Activated T-cell treated with anti-CD3 and anti-CD28 coated beads, Interleukin-2, amount 50 U/mL, for 4 hours (primary cell): ENCODE data around the gene KIDINS220. TPM values are rescaled to one million over a fixed set of nuclear protein-coding genes. Genes with fewer than 3 reads are reported as not detected.

Source experiments
- ATAC-seq, 2 donors: fragments of 200-7000 bp; cut with Tn5 transposase; one replicate each; pipeline ENCODE4 v1.10.0; 2021
- DNase-seq: peaks from one replicate; pipeline ENCODE4 v3.0.0-alpha.2; 2020
- H3K27me3 Mint-ChIP-seq: one replicate; pipeline ENCODE4 v1.8.0; 2021; ENCODE audit warnings: low read depth, mixed read lengths
- H3K36me3 Mint-ChIP-seq: one replicate; pipeline ENCODE4 v1.8.0; 2022; ENCODE audit warnings: mixed read lengths; ENCODE audit not compliant: insufficient read depth
- H3K4me1 Mint-ChIP-seq: one replicate; pipeline ENCODE4 v1.8.0; 2021; ENCODE audit warnings: low read depth, mixed read lengths
- H3K4me3 Mint-ChIP-seq: one replicate; pipeline ENCODE4 v1.8.0; 2021; ENCODE audit warnings: mild to moderate bottlenecking, moderate library complexity, mixed read lengths
- H3K9me3 Mint-ChIP-seq: one replicate; pipeline ENCODE4 v1.8.0; 2021; ENCODE audit warnings: mixed read lengths
- total RNA-seq, 3 donors: library from RNA; stranded (reverse); gene quantifications; one replicate each; pipeline ENCODE4 v1.2.1, GENCODE V29; 2021

The KIDINS220 gene
- total RNA-seq, 3 donors from 2014 or later: 23.2 to 29.6 (median 27.4) TPM

DNA sequence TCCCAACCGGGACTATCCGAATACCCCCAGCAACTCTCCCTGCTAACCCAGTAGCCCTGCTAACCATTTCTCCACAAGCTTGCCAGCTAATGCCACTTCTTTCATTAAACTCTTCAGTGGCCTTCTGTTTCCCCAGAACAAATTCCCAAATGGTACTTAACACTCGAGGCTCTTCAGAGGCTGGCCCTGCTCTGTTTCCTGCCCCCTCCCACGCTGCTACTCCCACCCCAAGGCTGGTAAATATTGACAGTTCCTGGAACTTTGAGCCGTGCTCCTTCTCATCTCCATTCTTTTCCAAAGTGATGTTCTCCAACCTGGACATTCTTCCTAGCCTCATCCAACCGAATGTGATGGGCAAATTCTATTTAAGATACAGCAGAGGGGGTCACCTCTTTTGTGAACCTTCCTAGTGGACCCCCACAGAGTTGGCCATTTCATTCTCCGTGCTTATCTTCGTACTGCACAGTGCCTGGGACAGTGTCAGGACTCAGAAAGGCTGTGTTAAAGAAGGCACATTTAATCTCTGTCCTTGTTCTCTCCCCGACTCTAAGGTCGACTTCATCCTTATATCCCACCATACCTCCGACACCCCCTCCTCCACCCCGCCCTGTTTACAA lies 3.2 kb upstream of the KIDINS220 start:
- DNase-seq: no peak
- ATAC-seq: no peak
- Mint-ChIP-seq H3K4me1 (peaks cover 14% of the 10 kb centered on the region), H3K36me3 (no peaks in the 10 kb centered on the region), H3K4me3 (no peak overlapping the region), H3K9me3 (no peaks in the 10 kb centered on the region), H3K27me3 (peaks cover 4% of the 10 kb centered on the region)

DNA sequence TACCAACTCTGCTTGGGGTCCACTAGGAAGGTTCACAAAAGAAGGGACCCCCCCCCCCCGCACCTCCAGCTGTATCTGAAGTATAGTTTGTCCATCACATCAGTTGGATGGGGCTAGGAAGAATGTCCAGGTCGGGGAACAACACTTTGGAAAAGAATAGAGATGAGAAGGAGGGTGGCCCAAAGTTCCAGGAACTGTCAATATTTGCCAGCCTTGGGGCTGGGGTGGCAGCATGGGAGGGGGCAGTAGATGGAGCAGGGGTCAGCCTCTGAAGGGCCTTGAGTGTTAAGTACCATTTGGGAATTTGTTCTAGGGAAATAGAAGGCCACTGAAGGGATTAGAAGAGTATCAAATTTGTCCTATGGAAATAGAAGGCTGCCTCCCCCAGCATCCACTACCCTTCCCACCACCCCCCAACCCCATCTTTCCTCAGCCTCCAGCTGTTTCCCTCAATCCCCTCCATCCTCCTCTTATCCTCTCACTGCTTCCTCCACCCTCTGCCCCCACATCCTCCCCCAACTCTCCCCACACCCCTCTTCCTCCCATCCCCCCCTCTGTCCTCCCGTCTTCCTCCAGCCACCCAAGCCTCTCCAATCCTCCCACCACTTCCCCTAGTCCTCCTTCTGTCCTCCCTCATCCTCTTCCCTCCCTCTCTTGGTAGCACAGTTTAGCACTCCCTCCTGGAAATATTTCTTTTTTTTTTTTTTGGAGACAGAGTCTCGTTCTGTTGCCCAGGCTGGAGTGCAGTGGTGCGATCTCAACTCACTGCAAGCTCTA lies 2.0 kb upstream of the KIDINS220 start:
- DNase-seq: no peak
- H3K4me1 Mint-ChIP-seq: peaks cover 24% of the 10 kb centered on the region
- no peaks in the 10 kb centered on the region for H3K36me3 Mint-ChIP-seq
- no peak for ATAC-seq
- H3K4me3 Mint-ChIP-seq: no peak overlapping the region
- H3K27me3 Mint-ChIP-seq: no peaks in the 10 kb centered on the region
- H3K9me3 Mint-ChIP-seq: no peaks in the 10 kb centered on the region

DNA sequence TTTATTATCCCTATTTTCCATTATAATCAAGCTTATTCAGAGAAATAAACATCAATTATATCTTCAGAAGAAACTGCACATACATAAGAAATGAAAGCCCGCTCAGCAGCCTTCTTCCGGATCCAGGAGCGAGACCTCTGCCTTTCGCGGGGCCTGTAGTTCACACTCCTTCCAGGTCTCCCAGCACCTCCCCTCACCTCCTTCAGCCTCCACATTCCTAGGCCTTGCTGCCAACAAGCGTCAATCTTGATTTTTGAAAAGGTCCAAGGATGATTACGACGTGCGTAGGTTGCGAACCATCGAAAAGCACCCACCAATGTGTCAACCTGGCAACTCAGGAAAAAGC lies 355 bp upstream of the KIDINS220 start:
- peaks cover 2% of the 10 kb centered on the region for H3K36me3 Mint-ChIP-seq
- H3K4me3 Mint-ChIP-seq: peak overlapping the region; percentile 99
- no peaks in the 10 kb centered on the region for H3K9me3 Mint-ChIP-seq
- H3K4me1 Mint-ChIP-seq: peaks cover 35% of the 10 kb centered on the region
- no peak for DNase-seq
- peak in 1 of 2 donors; percentile 3 for ATAC-seq
- no peaks in the 10 kb centered on the region for H3K27me3 Mint-ChIP-seq

DNA sequence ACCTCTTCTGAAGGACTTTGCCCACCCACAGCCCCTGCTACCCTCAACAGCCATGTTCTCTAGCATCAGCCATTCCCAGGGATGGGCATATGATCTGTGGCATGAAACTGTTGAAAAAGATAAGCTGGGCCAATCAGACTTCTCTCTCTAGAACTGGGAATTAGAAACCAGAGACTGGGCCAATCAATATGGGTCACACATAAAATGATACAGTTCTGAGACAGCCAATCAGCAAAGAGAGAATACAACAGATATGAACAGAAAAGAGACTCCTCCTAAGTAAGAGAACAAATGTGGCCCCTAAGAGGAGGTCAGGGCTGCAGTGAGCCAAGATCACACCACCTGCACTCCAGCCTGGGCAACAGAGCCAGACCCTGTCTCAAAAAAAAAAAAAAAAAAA lies 2.1 kb downstream of the KIDINS220 start:
- H3K27me3 Mint-ChIP-seq: no peaks in the 10 kb centered on the region
- peaks cover 56% of the 10 kb centered on the region for H3K4me1 Mint-ChIP-seq
- no peak for ATAC-seq
- no peak for DNase-seq
- peak overlapping the region; percentile 99 for H3K4me3 Mint-ChIP-seq
- H3K36me3 Mint-ChIP-seq: peaks cover 11% of the 10 kb centered on the region
- no peaks in the 10 kb centered on the region for H3K9me3 Mint-ChIP-seq

DNA sequence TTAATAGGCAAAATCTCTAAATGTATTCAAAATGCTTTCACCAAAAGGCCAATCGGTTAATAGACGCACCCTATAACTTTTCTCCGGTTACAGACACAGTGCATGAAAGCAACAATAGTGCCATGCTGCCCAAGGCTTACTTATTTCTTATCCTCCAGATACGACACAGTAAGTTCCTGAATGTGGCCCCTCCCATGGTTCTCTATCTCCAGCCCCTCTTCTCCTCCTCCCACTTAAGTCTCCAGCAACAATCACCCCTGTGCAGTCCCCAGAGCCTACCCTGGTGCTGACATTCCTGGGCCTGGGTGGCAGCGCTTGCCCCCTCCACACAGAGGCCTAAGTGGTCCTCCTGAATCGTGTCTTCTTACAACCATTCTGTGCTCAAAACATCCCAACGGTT lies 3.6 kb downstream of the KIDINS220 start:
- no peak for ATAC-seq
- Mint-ChIP-seq H3K9me3 (no peaks in the 10 kb centered on the region), H3K27me3 (no peaks in the 10 kb centered on the region), H3K4me3 (no peak overlapping the region), H3K36me3 (peaks cover 12% of the 10 kb centered on the region), H3K4me1 (peaks cover 64% of the 10 kb centered on the region)
- DNase-seq: no peak

DNA sequence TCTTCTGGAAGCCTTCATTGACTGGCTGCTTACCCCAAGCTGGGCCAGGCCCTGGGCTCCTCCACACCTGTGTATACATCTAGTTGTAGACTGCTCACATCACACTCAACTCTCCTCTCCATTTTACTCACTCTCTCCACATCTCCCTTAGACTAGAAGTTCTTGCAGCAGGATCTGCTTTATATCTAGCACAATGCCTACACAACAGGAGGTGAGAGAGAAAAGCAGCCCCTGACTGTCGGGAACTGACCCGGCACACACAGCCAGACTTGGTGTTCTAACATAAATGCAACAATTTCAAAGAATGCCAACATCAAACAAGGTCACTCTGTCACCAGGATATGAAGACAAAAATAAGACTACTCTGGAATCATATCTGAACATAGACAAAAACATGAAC lies 5.9 kb downstream of the KIDINS220 start:
- DNase-seq (no peak), ATAC-seq (no peak)
- H3K4me1 Mint-ChIP-seq: peaks cover 68% of the 10 kb centered on the region
- H3K27me3 Mint-ChIP-seq: no peaks in the 10 kb centered on the region
- no peak overlapping the region for H3K4me3 Mint-ChIP-seq
- H3K9me3 Mint-ChIP-seq: no peaks in the 10 kb centered on the region
- H3K36me3 Mint-ChIP-seq: peaks cover 23% of the 10 kb centered on the region

DNA sequence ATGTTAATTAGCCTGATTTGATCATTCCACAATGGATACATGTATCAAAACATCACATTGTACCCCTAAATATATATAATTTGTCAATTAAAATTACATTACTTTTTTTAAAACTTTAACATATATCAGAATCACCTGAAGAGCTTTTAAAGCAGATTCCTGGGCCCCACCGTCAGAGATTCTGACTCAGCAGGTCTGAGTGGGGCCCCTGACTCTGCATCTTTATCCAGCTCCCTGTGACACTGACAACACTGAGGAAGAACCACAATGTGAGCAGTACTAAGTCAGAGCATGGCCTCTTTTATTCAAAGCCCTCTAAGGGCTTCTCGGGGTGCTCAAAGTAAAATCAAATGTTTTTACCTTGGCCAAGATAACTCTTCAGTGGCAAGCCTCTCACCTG lies 9.7 kb downstream of the KIDINS220 start:
- Mint-ChIP-seq H3K4me3 (no peak overlapping the region), H3K27me3 (no peaks in the 10 kb centered on the region), H3K9me3 (no peaks in the 10 kb centered on the region), H3K4me1 (peaks cover 38% of the 10 kb centered on the region), H3K36me3 (peaks cover 31% of the 10 kb centered on the region)
- ATAC-seq (no peak), DNase-seq (no peak)

DNA sequence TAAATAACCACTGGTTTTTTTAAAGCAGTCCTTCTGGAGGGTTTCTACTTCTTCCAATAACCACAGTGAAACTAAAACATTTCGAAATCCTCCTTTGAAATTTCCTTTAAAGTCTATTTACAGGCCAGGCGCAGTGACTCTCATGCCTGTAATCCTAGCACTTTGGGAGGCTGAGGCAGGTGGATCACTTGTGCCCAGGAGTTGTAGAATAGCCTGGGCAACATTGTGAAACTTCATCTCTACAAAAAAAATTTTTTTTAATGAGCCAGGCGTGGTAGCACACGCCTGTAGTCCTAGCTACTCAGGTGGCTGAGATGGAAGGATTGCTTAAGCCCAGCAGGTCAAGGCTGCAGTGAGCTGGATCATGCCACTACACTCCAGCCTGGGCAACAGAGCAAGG lies 15.2 kb downstream of the KIDINS220 start:
- H3K36me3 Mint-ChIP-seq: peaks cover 32% of the 10 kb centered on the region
- no peaks in the 10 kb centered on the region for H3K9me3 Mint-ChIP-seq
- no peak overlapping the region for H3K4me3 Mint-ChIP-seq
- ATAC-seq: no peak
- H3K4me1 Mint-ChIP-seq: no peaks in the 10 kb centered on the region
- H3K27me3 Mint-ChIP-seq: no peaks in the 10 kb centered on the region
- DNase-seq: no peak

DNA sequence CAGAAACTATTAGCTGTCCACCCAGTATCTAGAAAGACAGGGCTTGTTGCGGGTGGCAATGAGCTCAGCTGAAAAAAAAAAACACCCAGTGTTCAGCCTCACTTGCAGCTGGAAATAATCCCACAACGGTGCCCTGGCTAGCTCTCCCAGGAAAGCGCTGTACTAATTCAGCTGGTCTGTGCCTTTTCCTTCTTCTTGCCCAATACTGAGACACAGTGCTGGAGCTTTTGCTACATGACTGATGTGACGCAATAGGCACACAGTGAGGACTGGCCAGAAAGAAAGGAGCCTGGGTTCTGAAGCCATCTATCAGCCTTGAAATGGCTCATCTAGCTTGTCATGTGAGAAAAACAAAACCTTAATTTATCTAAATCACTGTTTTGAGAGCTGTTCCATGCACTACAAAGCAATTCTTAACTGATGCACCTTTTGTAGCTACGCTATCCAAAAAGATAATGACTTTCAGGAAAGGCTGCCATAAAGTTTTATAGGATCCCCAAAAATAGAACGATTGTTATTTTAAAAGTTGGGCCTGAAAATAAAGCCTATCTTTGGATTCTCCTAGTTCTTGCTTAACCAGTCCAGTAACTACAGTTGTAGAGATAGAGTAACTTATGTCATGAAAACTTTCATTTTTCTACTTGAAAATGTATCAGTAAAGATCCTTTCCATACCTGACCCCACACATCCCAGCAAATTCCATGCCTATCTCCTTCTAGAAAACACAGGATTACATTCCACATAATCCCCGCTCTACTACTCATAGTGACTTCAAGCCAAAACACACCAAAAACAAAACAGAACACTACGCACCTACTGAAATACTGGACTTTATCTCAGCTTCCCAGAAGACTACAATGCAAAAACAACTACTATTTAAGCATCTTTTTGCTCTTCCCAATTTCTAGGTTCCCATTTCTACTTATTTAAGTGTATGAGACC lies 15.9 kb downstream of the KIDINS220 start:
- DNase-seq (no peak), ATAC-seq (no peak)
- Mint-ChIP-seq H3K4me3 (no peak overlapping the region), H3K4me1 (no peaks in the 10 kb centered on the region), H3K27me3 (no peaks in the 10 kb centered on the region), H3K36me3 (peaks cover 34% of the 10 kb centered on the region), H3K9me3 (no peaks in the 10 kb centered on the region)

DNA sequence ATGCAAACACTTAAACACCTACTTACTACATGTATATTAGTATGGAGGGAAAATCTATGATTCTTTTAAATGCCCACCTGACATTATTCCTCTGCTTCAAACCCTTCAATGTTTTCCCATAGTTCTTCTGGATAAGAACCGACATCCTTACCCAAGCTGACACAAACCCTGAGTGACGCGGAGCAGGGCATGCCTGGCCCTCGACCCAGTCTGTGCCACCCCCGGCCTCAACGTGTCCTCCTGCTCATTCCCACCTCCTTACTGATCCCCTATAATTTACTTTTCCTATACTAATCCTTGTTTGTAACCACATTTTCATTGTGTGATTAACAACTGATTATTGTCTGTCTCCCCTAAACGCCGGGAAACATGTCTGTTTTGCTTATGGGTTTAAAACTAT lies 17.5 kb downstream of the KIDINS220 start:
- Mint-ChIP-seq H3K27me3 (no peaks in the 10 kb centered on the region), H3K4me3 (no peak overlapping the region), H3K36me3 (peaks cover 33% of the 10 kb centered on the region), H3K9me3 (no peaks in the 10 kb centered on the region), H3K4me1 (no peaks in the 10 kb centered on the region)
- ATAC-seq: no peak
- DNase-seq: no peak

DNA sequence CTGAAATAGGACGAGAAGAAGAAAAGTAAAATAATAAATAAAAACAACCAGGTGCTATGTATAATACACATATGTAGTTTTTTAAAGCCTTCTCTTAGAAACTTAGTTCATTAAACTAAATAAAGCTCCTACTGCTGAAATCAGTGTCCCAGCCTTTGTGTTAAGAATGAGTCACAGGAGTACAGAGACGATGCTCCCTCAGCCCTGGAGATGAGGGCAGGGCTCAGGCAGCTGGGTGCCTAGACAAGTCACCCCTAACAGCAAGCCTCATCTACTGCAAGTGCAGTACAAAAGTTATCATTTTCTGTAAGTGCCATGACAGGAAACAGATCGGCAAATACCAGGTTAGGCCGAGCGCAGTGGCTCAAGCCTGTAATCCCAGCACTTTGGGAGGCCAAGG lies 18.2 kb downstream of the KIDINS220 start:
- H3K36me3 Mint-ChIP-seq: peaks cover 30% of the 10 kb centered on the region
- ATAC-seq: no peak
- no peak overlapping the region for H3K4me3 Mint-ChIP-seq
- H3K4me1 Mint-ChIP-seq: no peaks in the 10 kb centered on the region
- no peaks in the 10 kb centered on the region for H3K9me3 Mint-ChIP-seq
- no peak for DNase-seq
- H3K27me3 Mint-ChIP-seq: no peaks in the 10 kb centered on the region

DNA sequence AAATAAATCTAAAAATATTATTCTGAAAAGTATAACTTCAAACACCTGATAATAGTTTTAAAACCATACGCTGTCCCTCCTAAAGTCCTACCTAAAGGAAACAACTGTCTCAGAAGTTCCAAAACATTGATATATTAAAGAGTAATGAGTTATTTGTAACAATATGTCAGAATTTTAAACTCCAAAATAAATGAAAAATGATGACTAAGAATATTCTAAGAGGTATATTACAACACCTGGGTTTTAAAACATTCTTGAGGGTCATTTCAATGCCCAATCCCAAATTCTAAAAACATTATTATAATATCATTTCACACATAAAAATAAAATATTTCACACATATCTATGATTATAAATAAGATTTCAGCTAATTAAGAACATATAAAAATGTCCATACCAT lies 20.2 kb downstream of the KIDINS220 start:
- Mint-ChIP-seq H3K9me3 (no peaks in the 10 kb centered on the region), H3K4me1 (no peaks in the 10 kb centered on the region), H3K36me3 (peaks cover 36% of the 10 kb centered on the region), H3K4me3 (no peak overlapping the region), H3K27me3 (no peaks in the 10 kb centered on the region)
- DNase-seq (no peak), ATAC-seq (no peak)

DNA sequence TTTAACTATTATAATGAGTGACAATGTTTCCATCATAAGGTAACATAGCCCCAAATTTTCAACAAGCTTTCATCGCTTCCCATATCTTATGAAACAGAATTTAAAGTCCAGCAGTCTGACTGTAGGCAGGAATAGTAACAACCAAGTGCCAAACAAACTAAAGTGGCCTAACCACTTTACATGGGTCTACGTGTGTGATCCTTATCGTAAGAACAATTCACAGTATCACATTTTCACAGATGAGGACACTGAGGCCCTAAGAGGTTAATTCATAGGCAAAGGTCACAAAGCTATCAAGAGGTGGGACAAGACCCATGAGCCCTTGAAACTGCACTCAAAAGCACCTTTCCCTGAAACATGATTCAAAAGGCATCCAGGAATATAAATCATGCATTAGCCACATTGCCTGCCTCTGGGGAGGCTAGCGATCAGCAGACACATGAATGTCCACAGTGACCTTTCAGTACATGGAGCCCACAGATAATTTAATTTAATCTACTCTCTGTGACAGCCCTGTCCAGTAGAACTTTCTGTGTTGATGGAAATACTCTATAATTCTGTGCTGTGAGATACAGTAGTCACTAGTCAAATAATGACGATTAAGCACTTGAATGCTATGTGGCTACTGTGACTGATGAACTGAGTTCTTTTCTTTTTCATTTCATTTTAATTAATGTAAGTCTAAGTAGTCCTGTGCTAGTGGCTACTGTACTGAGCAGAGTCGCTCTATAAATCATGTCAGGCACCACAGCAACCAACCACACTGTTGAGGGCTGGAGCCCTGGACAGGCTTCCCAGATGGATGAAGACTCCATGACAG lies 30.3 kb downstream of the KIDINS220 start:
- H3K27me3 Mint-ChIP-seq: no peaks in the 10 kb centered on the region
- no peaks in the 10 kb centered on the region for H3K9me3 Mint-ChIP-seq
- H3K36me3 Mint-ChIP-seq: peaks cover 68% of the 10 kb centered on the region
- no peak overlapping the region for H3K4me3 Mint-ChIP-seq
- ATAC-seq (no peak), DNase-seq (no peak)
- H3K4me1 Mint-ChIP-seq: peaks cover 15% of the 10 kb centered on the region
